Coronary artery (tissue), 2 donors: ENCODE results near the gene POLE.

ENCODE experiments used
- DNase-seq: peaks from one replicate; pipeline ENCODE4 v3.0.0-alpha.2; 2017; ENCODE audit warnings: low spot score
- H3K27ac ChIP-seq, 2 donors: fragments of 200-600 bp; sonication (generic); one replicate each; pipeline ENCODE4 v1.5.1; 2016 to 2019
- H3K4me3 ChIP-seq: fragments of 200-600 bp; sonication (generic); 2 replicates; pipeline ENCODE4 v1.5.1; 2016; ENCODE audit warnings: mild to moderate bottlenecking, moderate library complexity
- CTCF ChIP-seq: fragments of 200-600 bp; sonication (generic); IDR thresholded peaks from one replicate; pipeline ENCODE4 v1.5.1; 2019; ENCODE audit warnings: antibody characterized with exemption

POLE gene

DNA sequence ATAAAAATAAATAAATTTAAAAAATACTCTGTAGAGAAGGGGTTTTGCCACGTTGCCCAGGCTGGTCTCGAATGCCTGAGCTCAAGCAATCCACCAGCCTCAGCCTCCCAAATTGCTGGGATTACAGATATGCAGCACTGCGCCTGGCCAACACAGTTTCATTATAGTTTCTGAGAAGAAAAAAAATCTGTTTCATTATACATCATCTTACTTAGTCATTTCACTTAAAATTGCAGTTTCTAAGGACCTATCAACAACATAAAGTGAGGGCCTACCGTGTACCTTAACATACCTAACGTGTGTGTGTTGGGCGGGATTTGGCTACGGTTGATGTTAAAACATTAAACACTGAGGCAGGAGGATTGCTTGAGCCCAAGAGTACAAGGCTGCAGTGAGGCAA lies 40.3 kb downstream of the POLE start:
- Histone ChIP-seq H3K27ac (no peak overlapping the region), H3K4me3 (no peak overlapping the region)
- no peak for DNase-seq
- TF ChIP-seq CTCF, result no peak

DNA sequence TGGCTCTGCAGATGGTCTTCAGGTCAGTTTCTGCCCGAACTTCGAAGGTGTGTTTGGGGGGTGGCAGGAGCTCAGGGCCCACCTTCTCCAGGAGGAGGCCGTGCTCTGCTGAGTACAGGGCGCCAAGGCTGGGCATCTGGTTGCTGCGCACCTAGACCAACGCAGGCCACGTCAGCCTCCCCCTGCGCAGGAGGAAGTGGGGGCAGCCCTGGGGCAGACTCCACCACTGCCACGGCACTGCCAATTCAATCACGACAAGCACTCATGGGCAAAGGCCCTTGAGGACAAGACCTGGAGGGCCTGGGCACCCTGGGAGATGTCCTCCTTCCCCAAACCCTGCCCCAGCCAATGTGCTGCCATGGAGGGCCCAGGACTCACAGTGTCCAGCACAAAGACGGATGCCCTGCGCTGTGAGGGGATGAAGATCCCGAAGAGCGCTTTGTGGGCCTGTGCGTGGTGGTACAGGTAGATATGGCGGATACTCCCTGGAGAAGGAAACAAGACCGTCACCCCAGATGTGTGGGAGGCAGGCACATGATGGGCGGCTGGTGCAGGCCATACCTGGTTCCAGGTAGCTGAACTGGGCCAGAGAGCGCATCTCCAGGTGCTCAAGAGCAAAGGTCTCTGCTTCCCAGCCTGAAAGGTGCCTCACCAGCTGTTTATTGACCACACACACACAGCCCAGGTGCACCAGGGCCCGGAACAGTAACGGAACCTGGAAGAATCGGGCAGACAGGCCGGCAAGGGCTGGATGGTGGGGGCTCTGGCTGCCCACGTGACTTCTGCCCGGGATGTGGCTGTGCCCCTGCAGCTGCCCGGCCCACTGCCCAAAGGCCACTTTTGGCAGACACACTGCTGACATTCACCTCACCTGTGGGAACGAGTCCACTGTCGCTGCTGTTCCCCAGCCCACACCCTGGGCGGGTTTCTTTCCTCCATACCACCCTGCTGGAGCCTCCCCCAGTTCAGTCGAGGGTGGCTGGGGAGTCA lies 44.0 kb downstream of the POLE start:
- no peak overlapping the region for H3K4me3 ChIP-seq
- no peak overlapping the region for H3K27ac ChIP-seq
- no peak for DNase-seq
- TF ChIP-seq CTCF, result no peak

GRCh38 chr12:132641811-132642650 lies 45.1 kb downstream of the POLE start:
- no peak for DNase-seq
- no peak overlapping the region for H3K27ac ChIP-seq

GRCh38 chr12:132640936-132641335 lies 46.2 kb downstream of the POLE start:
- H3K4me3 ChIP-seq, result no peak overlapping the region
- TF ChIP-seq CTCF, result no peak
- H3K27ac ChIP-seq, result no peak overlapping the region
- DNase-seq, result no peak

More at GRCh38 chr12:132641811-132642650, 45.1 kb downstream of the POLE start:
- no peak overlapping the region for H3K4me3 ChIP-seq
- no peak for TF ChIP-seq CTCF

- H3K4me3 ChIP-seq, result no peak overlapping the region
- no peak for TF ChIP-seq CTCF
- no peak overlapping the region for H3K27ac ChIP-seq
- no peak for DNase-seq
These were observed 47.1 kb downstream of the POLE start for GRCh38 chr12:132639956-132640520.

GRCh38 chr12:132638541-132639408 lies 48.4 kb downstream of the POLE start:
- H3K27ac ChIP-seq, result no peak overlapping the region
- peak; percentile 24 for TF ChIP-seq CTCF
- no peak for DNase-seq
- no peak overlapping the region for H3K4me3 ChIP-seq
